SU-DHL-6 (cell line): Measurements from ENCODE around the gene MCEE.

Experiments
- H2AFZ ChIP-seq: fragments of 200-600 bp; sonication (generic); 2 replicates; pipeline ENCODE4 v1.6.1; 2014; ENCODE audit warnings: low read depth, mild to moderate bottlenecking, moderate library complexity, mixed read lengths, antibody characterized with exemption, low read length; ENCODE audit not compliant: severe bottlenecking
- H3F3A ChIP-seq: fragments of 200-600 bp; shearing (Covaris generic); 2 replicates; pipeline ENCODE4 v1.6.0; 2016; ENCODE audit warnings: antibody characterized with exemption, mild to moderate bottlenecking; ENCODE audit not compliant: insufficient read depth
- H3K27ac ChIP-seq: fragments of 200-600 bp; sonication (generic); 2 replicates; pipeline ENCODE4 v1.5.1; 2016; ENCODE audit warnings: low read depth, mild to moderate bottlenecking, low read length, moderate library complexity, mixed read lengths
- H3K27me3 ChIP-seq: fragments of 200-600 bp; sonication (generic), shearing (Covaris generic); 2 replicates; pipeline ENCODE4 v1.6.0; 2014; ENCODE audit warnings: mild to moderate bottlenecking, low read length
- H3K36me3 ChIP-seq: fragments of 200-600 bp; sonication (generic); 2 replicates; pipeline ENCODE4 v1.6.1; 2014; ENCODE audit warnings: mild to moderate bottlenecking, low read length, mixed read lengths
- H3K4me2 ChIP-seq: fragments of 300-600, 200-600 bp; shearing (Covaris generic), sonication (generic); 2 replicates; pipeline ENCODE4 v1.6.0; 2014; ENCODE audit warnings: low read length, low read depth, mild to moderate bottlenecking; ENCODE audit not compliant: poor library complexity, severe bottlenecking
- H3K4me3 ChIP-seq: fragments of 200-600 bp; sonication (generic); 2 replicates; pipeline ENCODE4 v1.5.1; 2014; ENCODE audit warnings: antibody characterized with exemption, low read length, mild to moderate bottlenecking, mixed read lengths; ENCODE audit not compliant: insufficient read depth, poor library complexity, severe bottlenecking
- H3K79me2 ChIP-seq: fragments of 200-600 bp; sonication (generic); 2 replicates; pipeline ENCODE4 v1.6.1; 2014; ENCODE audit warnings: mild to moderate bottlenecking, low read length, moderate library complexity; ENCODE audit not compliant: insufficient read depth
- H3K9ac ChIP-seq: fragments of 200-600 bp; sonication (generic); 2 replicates; pipeline ENCODE4 v1.7.0; 2014; ENCODE audit warnings: mild to moderate bottlenecking, low read length
- H3K9me2 ChIP-seq: fragments of 200-600 bp; sonication (generic); replicated peaks from 2 replicates; pipeline ENCODE4 v1.6.1; 2014; ENCODE audit warnings: low read length; ENCODE audit not compliant: insufficient read depth
- H3K9me3 ChIP-seq: fragments of 200-600 bp; sonication (generic); 2 replicates; pipeline ENCODE4 v1.6.1; 2014; ENCODE audit warnings: low read length, mixed read lengths; ENCODE audit not compliant: insufficient read depth
- H4K20me1 ChIP-seq: fragments of 200-600 bp; sonication (generic); 2 replicates; pipeline ENCODE4 v1.6.1; 2014; ENCODE audit warnings: low read depth, mild to moderate bottlenecking, antibody characterized with exemption, low read length, moderate library complexity, mixed read lengths
- EZH2phosphoT487 ChIP-seq: fragments of 200-600 bp; sonication (generic), shearing (Covaris generic); conservative IDR thresholded peaks from 2 replicates; pipeline ENCODE4 v1.6.1; 2018; ENCODE audit warnings: mild to moderate bottlenecking, antibody characterized with exemption, low read length, moderate library complexity, mixed read lengths
- TF ChIP-seq, protein P1 (sequence below): fragments of 200-600 bp; sonication (generic); IDR thresholded peaks from one replicate; pipeline ENCODE4 v1.5.1; 2017; ENCODE audit warnings: antibody characterized with exemption, mild to moderate bottlenecking, low read length, moderate library complexity; ENCODE audit not compliant: insufficient read depth, poor library complexity, severe bottlenecking

The MCEE gene

GRCh38 chr2:71153585-71154224 is 23.7 kb upstream of the MCEE start:
- Histone ChIP-seq H3K4me2 (no peak overlapping the region), H3K9me2 (no peaks in the 10 kb centered on the region), H3K4me3 (no peak overlapping the region), H2AFZ (no peak overlapping the region), H4K20me1 (no peaks in the 10 kb centered on the region), H3K79me2 (no peaks in the 10 kb centered on the region), H3K9ac (no peak overlapping the region), H3F3A (no peaks in the 10 kb centered on the region), H3K27ac (no peak overlapping the region), H3K27me3 (no peaks in the 10 kb centered on the region), H3K9me3 (no peaks in the 10 kb centered on the region), H3K36me3 (peaks cover 7% of the 10 kb centered on the region; the same call in 1 of the 2 replicates)
- TF ChIP-seq, protein P1, sequence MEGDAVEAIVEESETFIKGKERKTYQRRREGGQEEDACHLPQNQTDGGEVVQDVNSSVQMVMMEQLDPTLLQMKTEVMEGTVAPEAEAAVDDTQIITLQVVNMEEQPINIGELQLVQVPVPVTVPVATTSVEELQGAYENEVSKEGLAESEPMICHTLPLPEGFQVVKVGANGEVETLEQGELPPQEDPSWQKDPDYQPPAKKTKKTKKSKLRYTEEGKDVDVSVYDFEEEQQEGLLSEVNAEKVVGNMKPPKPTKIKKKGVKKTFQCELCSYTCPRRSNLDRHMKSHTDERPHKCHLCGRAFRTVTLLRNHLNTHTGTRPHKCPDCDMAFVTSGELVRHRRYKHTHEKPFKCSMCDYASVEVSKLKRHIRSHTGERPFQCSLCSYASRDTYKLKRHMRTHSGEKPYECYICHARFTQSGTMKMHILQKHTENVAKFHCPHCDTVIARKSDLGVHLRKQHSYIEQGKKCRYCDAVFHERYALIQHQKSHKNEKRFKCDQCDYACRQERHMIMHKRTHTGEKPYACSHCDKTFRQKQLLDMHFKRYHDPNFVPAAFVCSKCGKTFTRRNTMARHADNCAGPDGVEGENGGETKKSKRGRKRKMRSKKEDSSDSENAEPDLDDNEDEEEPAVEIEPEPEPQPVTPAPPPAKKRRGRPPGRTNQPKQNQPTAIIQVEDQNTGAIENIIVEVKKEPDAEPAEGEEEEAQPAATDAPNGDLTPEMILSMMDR: no peak
- TF ChIP-seq EZH2phosphoT487: no peak

- Histone ChIP-seq H3K79me2 (no peaks in the 10 kb centered on the region), H3K27ac (no peak overlapping the region), H3F3A (no peaks in the 10 kb centered on the region), H3K4me2 (no peak overlapping the region), H4K20me1 (no peaks in the 10 kb centered on the region), H3K9me3 (no peaks in the 10 kb centered on the region), H3K9ac (no peak overlapping the region), H2AFZ (no peak overlapping the region), H3K27me3 (no peaks in the 10 kb centered on the region), H3K9me2 (no peaks in the 10 kb centered on the region), H3K36me3 (peaks cover 17% of the 10 kb centered on the region; the same call in 1 of the 2 replicates), H3K4me3 (no peak overlapping the region)
- TF ChIP-seq, protein P1: no peak
- no peak for TF ChIP-seq EZH2phosphoT487
Measured at GRCh38 chr2:71151620-71152019, 21.6 kb upstream of the MCEE start.

GRCh38 chr2:71150082-71150816 is 20.2 kb upstream of the MCEE start:
- Histone ChIP-seq H3K79me2 (no peaks in the 10 kb centered on the region), H2AFZ (no peak overlapping the region), H3K9me2 (no peaks in the 10 kb centered on the region), H3K27me3 (no peaks in the 10 kb centered on the region), H3K27ac (no peak overlapping the region), H3K4me2 (no peak overlapping the region), H4K20me1 (no peaks in the 10 kb centered on the region), H3K36me3 (peaks cover 23% of the 10 kb centered on the region; the same call in 1 of the 2 replicates), H3K9ac (no peak overlapping the region), H3F3A (no peaks in the 10 kb centered on the region), H3K4me3 (no peak overlapping the region), H3K9me3 (no peaks in the 10 kb centered on the region)
- no peak for TF ChIP-seq EZH2phosphoT487
- TF ChIP-seq, protein P1: no peak
